Parathyroid adenoma (tissue), 2 donors: ENCODE results near the gene RER1.

ENCODE experiments used
- H2AFZ ChIP-seq: fragments of 300-600 bp; sonication (generic); one replicate; pipeline ENCODE4 v1.7.0; 2017; ENCODE audit warnings: antibody characterized with exemption, mild to moderate bottlenecking
- H3K27ac ChIP-seq: fragments of 300-600 bp; sonication (generic); one replicate; pipeline ENCODE4 v1.7.0; 2017
- H3K27me3 ChIP-seq: fragments of 300-600 bp; sonication (generic); one replicate; pipeline ENCODE4 v1.7.0; 2017; ENCODE audit warnings: low read length; ENCODE audit not compliant: control insufficient read depth, insufficient read depth
- H3K36me3 ChIP-seq: fragments of 300-600 bp; sonication (generic); one replicate; pipeline ENCODE4 v1.7.0; 2017; ENCODE audit warnings: low read length; ENCODE audit not compliant: control insufficient read depth, insufficient read depth
- H3K4me1 ChIP-seq: fragments of 300-600 bp; sonication (generic); one replicate; pipeline ENCODE4 v1.7.0; 2017; ENCODE audit warnings: control low read depth
- H3K4me2 ChIP-seq: fragments of 300-600 bp; sonication (generic); one replicate; pipeline ENCODE4 v1.7.0; 2017; ENCODE audit warnings: low read length
- H3K4me3 ChIP-seq: fragments of 300-600 bp; sonication (generic); one replicate; pipeline ENCODE4 v1.7.0; 2017; ENCODE audit warnings: low read depth, low read length
- H3K79me2 ChIP-seq: fragments of 300-600 bp; sonication (generic); one replicate; pipeline ENCODE4 v1.7.0; 2017; ENCODE audit warnings: control low read depth
- H3K9ac ChIP-seq: fragments of 300-600 bp; sonication (generic); one replicate; pipeline ENCODE4 v1.7.0; 2017; ENCODE audit warnings: mild to moderate bottlenecking
- H3K9me3 ChIP-seq: fragments of 300-600 bp; sonication (generic); one replicate; pipeline ENCODE4 v1.7.0; 2017; ENCODE audit warnings: low read length; ENCODE audit not compliant: control insufficient read depth
- CTCF ChIP-seq: fragments of 300-600 bp; sonication (generic); IDR thresholded peaks from one replicate; pipeline ENCODE4 v1.7.0; 2017; ENCODE audit warnings: antibody characterized with exemption, mild to moderate bottlenecking
- donor health status: primary hyperparathyroidism.

Gene RER1

GRCh38 chr1:2404142-2404889, 12.7 kb downstream of the RER1 start:
- no peak overlapping the region for H3K9ac ChIP-seq
- H2AFZ ChIP-seq, result no peak overlapping the region
- H3K4me3 ChIP-seq, result no peak overlapping the region
- H3K36me3 ChIP-seq, result no peaks in the 10 kb centered on the region
- H3K9me3 ChIP-seq, result no peaks in the 10 kb centered on the region
- H3K27me3 ChIP-seq, result no peaks in the 10 kb centered on the region
- TF ChIP-seq CTCF, result no peak
- no peak overlapping the region for H3K27ac ChIP-seq
- H3K4me2 ChIP-seq, result no peak overlapping the region
- no peaks in the 10 kb centered on the region for H3K4me1 ChIP-seq
- no peaks in the 10 kb centered on the region for H3K79me2 ChIP-seq

- Histone ChIP-seq H3K4me2 (no peak overlapping the region), H3K27ac (no peak overlapping the region), H3K4me1 (no peaks in the 10 kb centered on the region), H3K27me3 (no peaks in the 10 kb centered on the region), H3K36me3 (no peaks in the 10 kb centered on the region), H3K9ac (no peak overlapping the region), H3K4me3 (no peak overlapping the region), H3K9me3 (no peaks in the 10 kb centered on the region), H2AFZ (no peak overlapping the region), H3K79me2 (no peaks in the 10 kb centered on the region)
- no peak for TF ChIP-seq CTCF
Observed at GRCh38 chr1:2404890-2405511, 13.4 kb downstream of the RER1 start.

- no peaks in the 10 kb centered on the region for H3K36me3 ChIP-seq
- no peak overlapping the region for H3K4me2 ChIP-seq
- H3K79me2 ChIP-seq, result no peaks in the 10 kb centered on the region
- H3K9ac ChIP-seq, result no peak overlapping the region
- no peak overlapping the region for H3K4me3 ChIP-seq
- H3K27me3 ChIP-seq, result no peaks in the 10 kb centered on the region
- H3K27ac ChIP-seq, result no peak overlapping the region
- no peaks in the 10 kb centered on the region for H3K9me3 ChIP-seq
- H2AFZ ChIP-seq, result no peak overlapping the region
- no peak for TF ChIP-seq CTCF
- no peaks in the 10 kb centered on the region for H3K4me1 ChIP-seq
Observed at GRCh38 chr1:2405588-2406295, 14.1 kb downstream of the RER1 start.

GRCh38 chr1:2406451-2407041, 14.9 kb downstream of the RER1 start:
- H2AFZ ChIP-seq, result no peak overlapping the region
- H3K36me3 ChIP-seq, result no peaks in the 10 kb centered on the region
- no peaks in the 10 kb centered on the region for H3K9me3 ChIP-seq
- H3K4me2 ChIP-seq, result no peak overlapping the region
- H3K27ac ChIP-seq, result no peak overlapping the region
- no peak overlapping the region for H3K4me3 ChIP-seq
- H3K4me1 ChIP-seq, result no peaks in the 10 kb centered on the region
- no peak for TF ChIP-seq CTCF
- no peak overlapping the region for H3K9ac ChIP-seq
- H3K79me2 ChIP-seq, result no peaks in the 10 kb centered on the region
- H3K27me3 ChIP-seq, result no peaks in the 10 kb centered on the region
